Hematopoietic multipotent progenitor cell treated with erythropoietin and hydrocortisone succinate and interleukin-3 and kit ligand, for 8 days (in vitro differentiated cells): Measurements from ENCODE around the gene DTD1.

ENCODE experiments used
- DNase-seq: peaks from one replicate; pipeline ENCODE4 v3.0.0-alpha.2; 2015

Gene DTD1

DNA sequence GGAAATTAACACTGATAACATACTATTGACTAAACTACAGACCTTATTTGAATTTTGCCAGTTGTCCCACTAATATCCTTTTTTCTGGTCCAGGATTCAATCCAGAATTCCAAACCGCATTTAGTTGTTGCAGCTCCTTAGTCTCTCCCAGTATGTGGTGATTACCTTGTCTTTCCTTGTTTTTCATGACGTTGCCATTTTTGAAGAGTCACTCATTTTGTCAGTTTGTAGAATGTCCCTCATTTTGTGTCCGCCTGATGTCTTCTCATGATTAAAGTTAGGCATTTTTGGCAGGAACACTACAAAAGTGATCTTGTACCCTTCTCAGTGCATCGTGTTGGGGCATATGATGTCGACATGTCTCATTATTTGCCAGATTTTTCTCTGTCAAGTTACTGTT, 33.1 kb downstream of the DTD1 start:
- DNase-seq, result no peak

DNA sequence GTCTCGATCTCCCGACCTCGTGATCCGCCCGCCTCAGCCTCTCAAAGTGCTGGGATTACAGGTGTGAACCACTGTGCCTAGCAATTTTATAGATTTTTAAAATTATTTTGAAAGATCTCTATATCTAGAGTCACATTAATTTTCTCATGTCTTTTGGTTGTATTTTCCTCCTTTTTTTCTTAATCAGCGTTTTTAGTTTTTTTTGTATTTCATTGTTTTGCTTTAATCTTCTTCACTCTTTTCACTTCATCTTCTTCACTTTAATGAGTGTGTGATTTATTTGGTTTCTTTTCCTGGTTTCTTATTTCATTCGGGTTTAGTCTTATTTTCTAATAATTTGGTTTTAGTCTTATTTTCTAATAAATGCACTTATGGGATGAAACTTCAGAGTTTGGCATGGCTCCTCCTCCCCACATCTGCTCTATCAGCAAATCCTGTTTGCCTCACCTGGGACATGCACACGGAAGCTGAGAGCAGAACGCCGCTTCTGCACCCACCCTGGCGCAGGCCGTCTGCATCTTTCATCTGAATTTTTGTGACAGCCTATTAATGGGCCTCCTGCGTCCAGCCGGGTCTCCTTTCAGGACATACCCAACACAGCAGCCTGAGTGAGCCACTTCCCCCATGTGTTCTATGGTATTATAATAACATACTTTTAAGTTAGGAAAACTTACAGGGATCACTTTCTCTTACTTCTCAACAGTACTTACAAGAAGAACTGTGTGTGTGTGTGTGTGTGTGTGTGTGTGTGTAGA, 35.5 kb downstream of the DTD1 start:
- no peak for DNase-seq

DNA sequence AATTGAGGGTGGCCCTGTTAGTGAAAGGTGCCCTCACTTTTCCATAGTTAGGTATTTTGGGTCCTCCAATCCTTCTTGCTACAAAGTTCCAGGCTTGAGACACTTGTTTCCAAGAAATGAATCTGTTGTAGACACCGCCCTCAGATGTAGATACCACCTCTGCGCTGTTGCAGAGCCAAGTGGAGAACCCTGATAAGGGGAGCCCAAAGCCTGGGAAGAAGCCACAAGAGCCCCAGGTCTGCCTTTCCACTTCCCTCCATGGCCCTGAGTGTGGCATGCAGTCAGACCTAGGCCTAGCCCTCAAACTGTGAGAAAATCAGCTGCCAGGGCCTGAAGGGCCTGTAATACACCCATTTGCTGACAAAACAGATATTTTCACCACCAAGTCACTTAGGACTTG, 37.1 kb downstream of the DTD1 start:
- peak; percentile 82 for DNase-seq

DNA sequence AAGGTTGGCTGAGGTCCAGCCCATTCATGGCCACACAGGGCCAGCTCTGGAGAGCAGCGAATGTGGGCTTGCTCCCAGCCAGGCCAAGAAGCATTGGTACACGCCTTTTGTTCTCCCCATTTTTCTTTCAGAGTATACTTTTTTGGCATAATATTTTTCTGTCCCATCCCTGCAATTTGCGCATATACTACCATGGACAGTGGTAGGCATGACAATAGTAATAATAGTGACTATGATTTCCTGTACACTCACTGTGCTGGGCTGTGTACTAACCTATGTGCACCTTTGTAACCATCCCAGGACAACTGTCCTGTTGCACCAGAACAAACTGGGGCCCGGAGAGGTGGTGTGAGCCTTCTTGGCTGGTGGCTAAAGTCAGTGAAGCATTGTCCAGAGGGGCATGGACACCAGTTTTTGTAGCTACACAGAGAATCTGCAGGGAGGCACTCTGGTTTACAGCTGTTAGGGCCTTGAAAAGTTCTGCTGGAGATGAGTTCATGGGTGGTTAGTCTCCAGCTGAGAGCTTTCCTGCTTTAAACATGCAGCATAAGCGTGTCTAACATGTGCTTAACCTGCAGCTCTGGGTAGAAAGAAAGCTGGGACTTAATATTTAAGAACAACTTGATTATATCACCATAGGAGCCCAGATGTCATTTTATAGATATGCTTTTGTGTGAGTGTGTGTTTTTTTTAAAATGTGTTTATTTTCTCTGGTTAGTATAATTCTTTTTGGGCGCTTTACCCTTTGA, 38.2 kb downstream of the DTD1 start:
- no peak for DNase-seq

DNA sequence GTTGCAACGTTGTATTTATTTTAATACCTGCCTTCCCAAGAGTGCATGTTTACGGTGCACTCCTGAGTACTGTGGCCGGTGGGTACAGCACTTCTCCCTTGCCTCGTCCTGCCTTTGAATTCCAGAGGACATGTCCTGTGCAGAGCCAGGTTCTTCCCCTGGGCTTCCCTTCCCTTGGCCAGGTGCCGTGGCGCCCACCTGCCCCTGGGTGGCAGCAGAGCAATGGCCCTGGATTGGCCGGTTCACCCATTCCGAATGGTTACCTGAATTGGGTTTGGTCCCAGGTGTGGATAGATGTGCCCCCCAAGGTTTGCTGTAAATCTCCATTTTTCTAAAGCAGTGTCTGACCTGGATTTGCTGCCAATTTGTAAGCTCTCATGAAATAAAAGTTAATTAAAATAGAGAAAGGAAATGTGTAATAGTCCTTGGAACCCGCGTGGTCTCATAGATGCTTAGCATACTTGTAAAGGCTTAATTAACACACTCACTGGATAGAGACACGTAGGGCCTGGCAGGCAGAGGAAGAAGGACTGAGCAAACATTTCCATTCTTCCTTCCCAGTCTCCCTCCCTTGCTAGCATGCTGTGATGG, 40.6 kb downstream of the DTD1 start:
- DNase-seq, result no peak

DNA sequence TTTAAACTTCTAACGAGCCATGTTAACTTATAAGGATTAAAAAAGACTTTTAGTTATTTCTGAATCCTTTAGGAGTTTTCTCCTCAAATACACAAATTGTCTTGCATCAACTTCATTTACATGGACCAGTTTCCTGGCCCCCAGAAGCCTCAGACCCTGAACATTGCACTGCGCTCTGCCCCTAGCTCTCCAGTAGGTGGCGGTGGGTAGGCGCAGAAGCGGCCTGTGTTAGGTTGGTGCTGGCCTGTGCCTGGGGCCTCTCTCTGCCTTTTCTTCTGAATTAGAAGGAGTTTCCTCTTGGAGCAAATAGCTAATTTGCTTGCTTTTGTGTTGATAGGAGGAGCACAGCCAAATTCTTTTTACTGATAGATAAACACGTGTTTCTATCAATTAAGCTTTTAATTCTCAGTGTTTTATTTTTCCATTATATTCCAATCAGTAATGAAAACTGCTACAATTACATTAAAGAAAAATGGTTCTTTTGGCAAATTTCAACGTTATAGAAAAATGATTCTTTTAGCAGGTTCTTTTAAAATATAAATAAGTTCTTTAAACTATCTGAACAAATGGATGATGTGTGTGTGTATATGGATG, 44.4 kb downstream of the DTD1 start:
- peak; percentile 62 for DNase-seq

DNA sequence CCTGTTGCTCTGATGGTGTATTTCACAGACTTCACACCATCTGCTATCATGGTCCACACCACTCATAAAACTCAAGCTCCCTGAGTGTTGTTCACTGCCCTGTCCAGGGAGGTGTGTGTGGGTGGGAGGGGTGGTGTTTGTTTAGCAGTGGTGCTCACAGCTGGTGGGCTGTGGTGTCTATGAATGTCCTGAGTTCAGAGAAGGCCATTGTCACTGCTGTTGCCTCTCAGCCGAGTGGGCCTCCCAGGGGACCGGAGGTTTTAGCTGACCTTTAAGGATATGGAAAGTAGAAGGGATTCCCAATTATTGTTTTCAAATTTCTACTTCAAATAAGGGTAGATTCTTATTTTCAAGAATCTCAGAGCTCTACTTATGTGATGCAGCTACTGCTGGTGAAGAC, 45.6 kb downstream of the DTD1 start:
- DNase-seq, result no peak

DNA sequence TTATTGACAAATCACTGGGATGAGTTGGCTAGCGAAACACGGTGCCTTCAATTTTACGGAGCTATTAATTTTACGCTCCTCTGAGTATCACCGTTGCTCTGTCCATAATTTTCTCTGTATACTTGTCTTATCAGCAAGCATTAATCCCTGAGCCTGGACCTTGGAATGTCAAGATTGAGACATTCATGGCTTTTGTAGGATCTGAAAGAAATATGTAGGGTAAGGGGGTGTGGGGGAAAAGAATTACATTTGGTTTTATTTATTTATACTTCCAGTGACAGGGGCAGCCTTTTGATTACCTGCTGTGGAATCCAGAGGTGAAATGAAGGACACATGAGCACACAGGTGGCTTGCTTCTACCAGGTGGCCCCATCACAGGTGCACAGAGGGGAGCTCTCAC, 46.6 kb downstream of the DTD1 start:
- DNase-seq, result no peak

DNA sequence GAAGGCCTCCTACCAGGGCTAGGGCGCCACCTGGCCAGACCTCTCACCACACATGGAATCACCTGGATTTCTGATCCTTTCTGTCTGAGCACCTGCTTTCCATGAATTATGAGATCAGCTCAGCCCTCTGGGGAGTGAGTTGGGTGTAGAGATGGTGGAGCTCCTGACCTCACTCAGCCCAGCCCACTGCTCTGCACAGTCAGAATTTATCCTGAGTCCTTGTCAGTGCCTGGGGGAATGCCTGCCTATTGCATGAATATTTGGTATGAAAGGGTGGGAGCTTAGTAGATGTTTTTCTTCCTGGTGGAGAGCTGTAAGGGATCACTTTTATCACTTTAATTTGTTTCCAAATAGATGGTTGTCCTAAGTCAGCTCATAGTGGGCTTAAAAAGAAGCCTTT, 47.5 kb downstream of the DTD1 start:
- DNase-seq, result no peak

DNA sequence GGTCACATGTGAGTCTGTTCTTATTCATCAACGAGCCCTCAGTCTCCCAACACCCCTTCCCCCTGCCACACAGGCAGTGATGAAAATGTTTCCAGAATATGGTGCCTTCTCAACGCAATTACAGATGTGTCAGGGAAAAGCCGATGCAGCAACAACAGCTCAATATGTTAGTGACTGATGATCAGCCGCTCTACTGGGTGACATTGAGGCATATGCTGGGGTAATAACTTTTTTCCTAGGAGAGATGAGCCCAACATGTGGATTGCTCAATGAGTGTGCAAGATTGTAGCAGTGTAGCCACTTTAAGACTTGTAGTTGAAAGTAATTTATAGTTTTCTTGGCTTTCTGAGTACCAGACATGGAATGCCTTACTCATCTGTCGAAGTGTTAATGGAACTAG, 49.4 kb downstream of the DTD1 start:
- no peak for DNase-seq

DNA sequence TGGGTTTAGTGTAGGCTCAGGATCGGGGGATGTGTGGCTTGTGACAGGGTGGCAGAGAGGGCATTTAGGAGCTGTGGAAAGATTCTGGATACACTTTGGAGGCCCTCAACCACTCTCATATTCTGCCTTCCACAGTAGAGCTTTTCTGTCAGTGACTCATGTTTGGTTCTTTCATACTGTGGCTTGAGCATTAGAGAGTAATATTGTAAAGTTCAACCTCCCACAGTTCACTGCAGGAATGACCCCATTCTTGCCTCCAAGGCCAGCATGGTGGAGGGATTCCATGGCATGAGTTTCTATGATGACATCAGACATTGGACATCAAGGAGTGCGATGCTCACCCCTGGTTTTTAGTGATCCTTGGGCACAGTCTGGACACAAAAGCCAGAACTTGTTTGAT, 50.9 kb downstream of the DTD1 start:
- no peak for DNase-seq

DNA sequence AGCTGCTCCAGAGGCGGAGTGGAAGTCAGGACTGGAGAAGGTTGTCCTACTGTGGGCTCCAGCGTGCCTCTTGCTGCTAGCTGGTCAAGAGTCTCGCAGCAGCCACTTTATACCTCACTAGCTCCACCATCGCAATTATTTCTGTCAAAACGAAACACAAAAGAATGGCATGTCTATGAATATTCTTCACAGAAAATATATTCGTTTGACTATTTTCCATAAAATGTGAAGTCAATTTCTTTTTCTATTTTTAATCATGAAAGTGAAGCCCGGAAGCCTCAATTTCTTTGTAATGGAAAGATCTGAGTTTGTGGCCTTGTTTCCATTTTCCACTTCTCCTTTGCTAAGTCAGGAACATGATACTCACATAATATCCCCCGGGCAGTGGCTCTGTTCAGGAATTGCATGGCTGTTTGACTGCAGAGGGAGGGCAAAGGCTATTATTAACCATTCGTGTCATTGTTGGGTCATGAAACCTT, 51.7 kb downstream of the DTD1 start:
- no peak for DNase-seq

DNA sequence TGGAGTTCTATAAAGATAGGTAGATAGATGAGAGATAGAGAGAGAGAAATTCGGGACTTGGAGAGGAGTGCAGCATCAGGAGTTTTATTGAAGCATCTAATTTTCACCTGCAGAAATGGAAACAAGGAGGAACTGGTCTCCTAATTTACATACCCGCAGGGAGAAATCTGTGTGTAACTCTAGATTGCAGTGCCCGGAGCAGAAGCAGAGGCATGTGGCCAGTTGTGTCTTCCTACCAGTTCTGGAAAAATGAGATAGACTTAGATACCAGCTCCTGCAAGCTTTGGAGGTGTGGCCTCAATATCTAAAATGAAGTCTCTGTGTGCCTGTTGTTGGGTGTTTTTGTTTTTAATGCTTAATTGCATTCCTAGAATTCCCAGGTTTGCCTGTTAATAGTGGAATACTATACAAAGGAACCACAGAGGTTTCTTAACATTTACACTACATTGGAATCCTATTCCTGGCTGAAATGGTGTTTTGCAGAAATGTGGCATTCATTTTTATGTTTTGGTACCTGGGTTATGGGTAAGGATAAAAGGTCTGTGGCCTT, 57.4 kb downstream of the DTD1 start:
- DNase-seq, result no peak

DNA sequence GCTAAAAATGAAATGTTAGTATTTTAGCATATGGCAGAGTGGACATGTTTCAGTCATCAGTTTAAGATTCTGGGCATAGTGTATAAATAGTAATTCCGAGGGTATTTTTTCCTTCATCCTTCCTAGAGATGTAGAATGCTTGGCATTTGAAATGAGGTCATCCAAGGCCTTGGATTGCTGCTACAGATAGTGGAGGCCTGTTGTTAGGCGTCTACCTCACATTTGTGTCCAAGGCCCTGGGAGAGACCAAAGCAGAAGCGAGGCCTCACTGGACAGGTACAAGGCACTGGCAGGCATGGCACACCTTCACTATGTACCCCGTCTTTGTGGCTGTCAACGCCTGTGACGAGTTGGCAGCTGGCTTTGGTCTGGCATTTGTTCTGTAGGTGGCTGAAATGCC, 58.0 kb downstream of the DTD1 start:
- DNase-seq, result no peak

DNA sequence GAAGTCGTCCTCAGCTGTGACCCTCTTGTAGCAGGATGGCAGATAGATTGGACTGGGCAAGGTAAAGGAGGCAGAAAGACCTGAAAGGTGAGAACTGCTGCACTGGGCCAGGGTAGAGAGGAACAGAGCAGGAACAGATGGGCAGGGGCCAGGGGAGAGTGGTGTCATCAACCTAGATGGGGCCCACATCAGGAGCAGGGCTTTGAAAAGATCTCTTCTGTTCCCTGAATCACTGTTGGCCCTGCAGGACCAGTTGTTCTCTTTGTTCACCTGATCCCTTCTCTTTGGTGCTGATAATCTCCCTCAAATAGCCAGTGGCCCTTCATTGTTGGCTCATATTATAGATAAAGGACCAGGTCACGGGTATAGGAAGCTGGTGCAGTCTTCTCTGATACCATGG, 59.9 kb downstream of the DTD1 start:
- no peak for DNase-seq

DNA sequence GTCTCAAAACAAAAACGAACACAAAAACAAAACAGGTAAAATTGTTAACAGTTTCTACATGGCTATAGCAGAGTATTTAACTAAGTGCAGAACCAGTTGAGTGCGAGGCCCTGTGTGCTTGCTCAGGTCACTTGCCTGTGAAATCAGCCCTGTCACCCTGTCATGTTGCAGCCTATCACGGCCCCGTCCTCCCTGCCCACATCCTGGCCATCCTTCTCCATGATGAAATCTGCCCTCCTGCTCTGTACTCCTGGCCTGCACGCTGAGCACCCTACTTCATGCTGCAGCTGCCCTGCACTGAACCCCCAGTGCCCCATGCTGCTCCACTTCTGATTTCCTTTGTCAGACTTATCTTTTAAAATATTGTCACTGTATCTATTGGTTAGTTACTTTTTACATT, 62.4 kb downstream of the DTD1 start:
- DNase-seq, result no peak

DNA sequence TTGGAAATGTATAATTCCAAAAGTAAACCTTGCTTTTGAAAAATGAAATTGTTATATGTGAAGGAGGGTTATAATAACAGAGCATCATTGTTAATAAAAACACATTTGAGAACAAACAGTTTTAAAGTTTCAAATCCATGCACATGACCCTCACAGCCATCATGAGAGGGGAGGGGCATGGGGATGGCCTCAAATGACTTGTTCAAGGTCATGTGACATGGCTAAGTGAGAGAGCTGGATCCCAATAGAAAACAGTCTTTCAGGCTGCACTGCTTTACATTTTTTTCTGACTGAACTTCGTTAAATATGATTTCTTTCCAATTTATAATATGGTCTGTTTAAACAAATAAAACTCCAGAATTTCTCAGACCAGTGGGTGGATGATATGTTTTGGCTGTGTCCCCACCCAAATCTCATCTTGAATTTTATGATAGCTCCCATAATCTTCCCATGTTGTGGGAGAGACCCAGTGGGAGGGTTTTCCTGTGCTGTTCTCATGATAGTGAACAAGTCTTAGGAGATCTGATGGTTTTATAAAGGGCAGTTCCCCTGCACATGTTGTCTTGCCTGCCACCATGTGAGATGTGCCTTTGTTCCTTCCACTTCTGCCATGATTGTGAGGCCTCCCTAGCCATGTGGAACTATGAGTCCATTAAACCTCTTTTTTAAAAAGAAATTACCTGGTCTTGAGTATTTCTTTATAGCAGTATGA, 66.0 kb downstream of the DTD1 start:
- no peak for DNase-seq

DNA sequence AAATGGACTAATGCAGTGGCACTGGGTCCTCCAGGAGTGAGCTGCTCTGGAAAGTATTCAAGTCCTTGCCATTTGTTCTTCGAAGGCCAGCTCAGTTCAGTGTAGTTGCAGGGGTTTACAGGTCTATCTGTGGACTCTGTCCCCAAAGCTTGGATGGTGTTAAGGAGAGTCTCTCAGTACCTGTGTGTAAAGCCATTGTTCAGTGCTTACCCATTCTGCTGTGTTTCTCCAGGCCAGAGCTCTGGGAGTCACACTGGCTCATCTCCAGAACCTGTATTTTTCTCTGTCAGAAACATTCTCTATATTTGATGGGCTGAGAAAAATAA, 66.6 kb downstream of the DTD1 start:
- DNase-seq, result no peak

DNA sequence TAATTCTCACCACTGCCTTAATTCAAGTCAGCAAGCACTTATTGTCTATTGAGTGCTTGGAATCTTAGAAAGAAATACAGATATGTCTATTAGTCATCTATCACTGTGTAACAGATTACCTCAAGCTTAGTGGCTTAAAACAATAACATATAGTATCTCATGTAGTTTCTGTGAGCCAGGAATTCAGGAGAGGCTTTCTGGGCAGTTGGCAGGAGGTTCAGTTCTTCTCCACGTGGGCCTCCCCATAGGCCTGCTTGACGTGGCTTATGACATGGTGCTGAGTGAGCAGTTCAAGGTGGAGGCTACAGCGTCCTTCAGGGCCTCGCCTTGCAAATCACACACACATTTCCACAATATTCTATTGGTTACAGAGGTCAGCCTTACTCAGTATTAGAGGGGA, 69.7 kb downstream of the DTD1 start:
- no peak for DNase-seq

DNA sequence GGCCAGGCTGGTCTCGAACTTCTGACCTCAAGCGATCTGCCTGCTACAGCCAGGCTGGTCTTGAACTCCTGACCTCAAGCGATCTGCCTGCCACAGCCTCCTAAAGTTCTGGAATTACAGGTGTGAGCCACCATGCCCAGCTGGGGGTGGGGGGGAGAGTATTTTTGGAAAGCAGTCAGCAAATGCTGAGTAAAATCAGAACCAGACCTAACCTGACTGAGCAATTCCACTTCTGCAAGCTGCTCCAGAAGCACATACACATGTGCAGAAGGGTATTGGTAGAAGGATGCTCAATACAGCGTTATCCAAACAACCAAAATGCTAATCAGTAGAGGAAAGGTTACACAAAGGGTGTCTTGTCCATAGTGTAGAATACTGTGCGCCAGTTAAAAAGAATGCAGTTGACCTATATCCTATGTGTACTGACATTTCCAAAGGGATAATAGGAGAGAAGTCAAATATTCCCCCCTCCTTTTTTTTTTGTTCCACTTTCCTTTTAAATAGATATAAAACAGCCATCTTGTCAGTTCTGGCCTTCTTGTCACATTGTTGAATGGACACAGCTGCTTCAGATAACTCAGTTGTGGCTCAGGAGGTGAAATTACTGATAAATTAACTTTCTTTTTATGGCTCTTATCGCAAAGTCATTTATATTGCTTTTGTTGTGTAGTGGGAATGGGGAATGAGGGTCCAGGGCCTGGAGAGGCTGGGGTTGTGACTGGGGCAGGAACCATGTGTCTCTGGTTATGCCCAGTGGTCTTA, 74.6 kb downstream of the DTD1 start:
- no peak for DNase-seq

DNA sequence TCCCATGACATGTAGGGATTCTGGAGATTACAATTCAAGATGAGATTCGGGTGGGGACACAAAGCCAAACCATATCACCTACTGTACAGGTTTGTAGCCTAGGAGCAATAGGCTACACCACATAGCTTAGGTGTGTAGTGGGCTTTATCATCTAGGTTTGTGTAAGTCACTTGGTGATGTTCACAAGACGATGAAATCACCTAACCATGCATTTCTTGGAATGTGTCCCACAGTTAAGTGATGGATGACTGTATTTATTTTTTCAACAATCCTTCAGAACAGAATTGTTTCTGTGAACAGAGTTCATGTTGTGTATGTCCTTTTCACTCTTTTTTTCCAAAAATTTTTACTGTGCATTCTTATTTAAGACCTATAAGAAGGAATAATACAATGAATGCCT, 76.1 kb downstream of the DTD1 start:
- no peak for DNase-seq

DNA sequence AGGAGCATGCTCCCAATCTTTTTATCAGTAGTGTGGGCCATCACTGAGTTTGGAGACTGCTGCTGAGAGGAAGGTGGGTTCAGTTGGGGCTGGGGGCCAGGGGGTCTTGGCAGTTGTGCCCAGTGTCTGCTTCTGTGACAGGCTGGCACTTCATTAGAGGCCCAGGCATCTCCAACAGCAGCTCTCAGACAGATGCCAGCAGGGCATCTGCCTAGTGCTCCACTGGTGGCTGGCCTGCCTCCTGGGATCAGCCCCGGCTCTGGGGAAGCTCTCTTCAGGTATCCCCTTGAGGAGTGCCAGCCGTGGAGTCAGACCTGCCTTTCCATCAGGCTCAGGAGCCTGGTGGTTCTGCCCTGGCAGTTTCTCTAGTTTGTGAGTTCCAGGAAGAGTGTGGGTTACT, 77.3 kb downstream of the DTD1 start:
- DNase-seq, result no peak
